SK-N-MC (cell line): ENCODE data around the gene TMUB1.

Source experiments
- EZH2 ChIP-seq: fragments of 200-600 bp; sonication (generic); IDR thresholded peaks from one replicate; pipeline ENCODE4 v1.6.1; 2017; ENCODE audit warnings: antibody characterized with exemption
- FOXP2 ChIP-seq: optimal IDR thresholded peaks from 2 replicates; pipeline ENCODE3; 2011; ENCODE audit warnings: mild to moderate bottlenecking, moderate library complexity; ENCODE audit not compliant: insufficient read depth; ENCODE audit errors: extremely low read length, control extremely low read depth
- POLR2AphosphoS5 ChIP-seq: IDR thresholded peaks from 2 replicates; pipeline ENCODE4 v1.6.1; 2012; ENCODE audit warnings: mild to moderate bottlenecking, low read depth, low read length, borderline replicate concordance

DNA sequence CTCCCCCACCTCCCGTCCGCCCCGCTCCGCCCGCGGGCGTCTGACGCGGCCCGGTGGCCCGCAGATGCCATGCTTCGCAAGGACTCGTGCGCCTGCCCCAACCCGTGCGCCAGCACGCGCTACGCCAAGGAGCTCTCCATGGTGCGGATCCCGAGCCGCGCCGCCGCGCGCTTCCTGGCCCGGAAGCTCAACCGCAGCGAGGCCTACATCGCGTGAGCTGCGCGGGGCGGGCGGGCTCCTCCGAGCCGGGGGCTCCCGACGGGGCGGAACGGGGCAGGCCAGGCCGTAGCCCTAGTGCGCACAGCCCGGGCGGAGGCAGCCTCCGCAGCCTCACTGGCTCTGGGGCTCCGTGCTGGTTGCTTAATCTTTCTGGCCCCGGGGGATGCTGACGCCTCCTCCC lies 32.2 kb downstream of the TMUB1 start:
- TF ChIP-seq EZH2 (no peak), FOXP2 (peak; percentile 23), POLR2AphosphoS5 (no peak)
